CD14-positive monocyte (primary cell): ENCODE results near the gene TUBB. TPM values are rescaled to one million over a fixed set of nuclear protein-coding genes. Genes with fewer than 3 reads are reported as not detected.
A peak's percentile ranks its signal among the peaks of the same experiment; 100 is the strongest.

ENCODE experiments used
- DNase-seq, 3 donors: peaks; one replicate each; pipeline ENCODE4 v3.0.0-alpha.2; 2011 to 2022
- H2AFZ ChIP-seq: 2 replicates; pipeline ENCODE4 v1.6.0; 2012; ENCODE audit warnings: mild to moderate bottlenecking, low read depth, low read length, inconsistent platforms; ENCODE audit not compliant: insufficient read depth, poor library complexity, severe bottlenecking
- H3K27ac ChIP-seq, 2 donors: 1 replicate in 1 of 2; 2 replicates in 1 of 2; pipeline ENCODE4 v1.5.1; 2012 to 2013; ENCODE audit warnings: low read length in 2 of 2, control low read depth in 1 of 2, inconsistent platforms in 1 of 2, low read depth in 1 of 2, mild to moderate bottlenecking in 1 of 2
- H3K27me3 ChIP-seq, 2 donors: one replicate each; pipeline versions ENCODE4 v1.6.0 to v1.6.1; 2011 to 2013; ENCODE audit warnings: low read length in 2 of 2; ENCODE audit not compliant: control insufficient read depth in 2 of 2, insufficient read depth in 2 of 2
- H3K36me3 ChIP-seq, 2 donors: replicated peaks in 1 of 2; 1 replicate in 1 of 2; 2 replicates in 1 of 2; pipeline versions ENCODE4 v1.5.1 to v1.6.1; 2012 to 2013; ENCODE audit warnings: low read length in 2 of 2, control low read depth in 1 of 2, inconsistent platforms in 1 of 2, mild to moderate bottlenecking in 1 of 2; ENCODE audit not compliant: insufficient read depth in 2 of 2, control insufficient read depth in 1 of 2
- H3K4me1 ChIP-seq, 2 donors: 1 replicate in 1 of 2; 2 replicates in 1 of 2; pipeline versions ENCODE4 v1.5.1 to v1.6.1; 2012 to 2013; ENCODE audit warnings: low read length in 2 of 2, control low read depth in 1 of 2, inconsistent platforms in 1 of 2, mild to moderate bottlenecking in 1 of 2, moderate library complexity in 1 of 2; ENCODE audit not compliant: insufficient read depth in 2 of 2, control insufficient read depth in 1 of 2
- H3K4me2 ChIP-seq: replicated peaks from 2 replicates; pipeline ENCODE3; 2012; ENCODE audit warnings: low read length, moderate library complexity, mild to moderate bottlenecking; ENCODE audit not compliant: poor library complexity, severe bottlenecking; ENCODE audit errors: extremely low read depth
- H3K4me3 ChIP-seq, 3 experiments: fragments of 200-600 bp in 1 of 3; sonication (generic) in 1 of 3; replicated peaks in 1 of 3; 1 replicate in 2 of 3; 2 replicates in 1 of 3; pipeline ENCODE4 v1.5.1; 2011 to 2013; ENCODE audit warnings: low read length in 3 of 3, mild to moderate bottlenecking in 3 of 3, control low read depth in 2 of 3, low read depth in 2 of 3, inconsistent platforms in 1 of 3, moderate library complexity in 1 of 3
- H3K79me2 ChIP-seq: 2 replicates; pipeline ENCODE4 v1.6.0; 2012; ENCODE audit warnings: mild to moderate bottlenecking, control low read depth, inconsistent platforms, low read length, moderate library complexity; ENCODE audit not compliant: insufficient read depth
- H3K9ac ChIP-seq: 2 replicates; pipeline ENCODE4 v1.6.0; 2017; ENCODE audit warnings: low read length, mild to moderate bottlenecking; ENCODE audit not compliant: insufficient read depth, poor library complexity, severe bottlenecking
- H3K9me3 ChIP-seq, 2 donors: replicated peaks in 1 of 2; 1 replicate in 1 of 2; 2 replicates in 1 of 2; pipeline versions ENCODE4 v1.5.1 to v1.6.1; 2012 to 2013; ENCODE audit warnings: low read length in 2 of 2, control low read depth in 1 of 2; ENCODE audit not compliant: control insufficient read depth in 1 of 2, insufficient read depth in 1 of 2
- H4K20me1 ChIP-seq: 2 replicates; pipeline ENCODE4 v1.6.0; 2012; ENCODE audit warnings: mild to moderate bottlenecking, low read length, control low read depth, moderate library complexity; ENCODE audit not compliant: insufficient read depth
- H3K27ac Mint-ChIP-seq, 7 donors: one replicate each; pipeline ENCODE4 v1.8.0; 2020; ENCODE audit warnings: mild to moderate bottlenecking in 7 of 7, mixed read lengths in 7 of 7, moderate library complexity in 6 of 7, inconsistent platforms in 2 of 7
- H3K27me3 Mint-ChIP-seq, 3 donors: one replicate each; pipeline ENCODE4 v1.8.0; 2021 to 2022; ENCODE audit warnings: low read depth in 3 of 3, mild to moderate bottlenecking in 3 of 3, mixed read lengths in 3 of 3, moderate library complexity in 3 of 3, inconsistent platforms in 1 of 3
- H3K36me3 Mint-ChIP-seq, 2 donors: one replicate each; pipeline ENCODE4 v1.8.0; 2020; ENCODE audit warnings: mixed read lengths in 2 of 2, inconsistent platforms in 1 of 2, mild to moderate bottlenecking in 1 of 2
- H3K4me1 Mint-ChIP-seq: one replicate; pipeline ENCODE4 v1.8.0; 2020; ENCODE audit warnings: mild to moderate bottlenecking, mixed read lengths
- H3K4me3 Mint-ChIP-seq, 2 donors: one replicate each; pipeline ENCODE4 v1.8.0; 2020; ENCODE audit warnings: mild to moderate bottlenecking in 2 of 2, mixed read lengths in 2 of 2, moderate library complexity in 1 of 2
- H3K9me3 Mint-ChIP-seq, 7 donors: one replicate each; pipeline ENCODE4 v1.8.0; 2020 to 2022; ENCODE audit warnings: mixed read lengths in 7 of 7, mild to moderate bottlenecking in 6 of 7, moderate library complexity in 6 of 7, inconsistent platforms in 2 of 7
- CTCF ChIP-seq: fragments of 200-600 bp; IDR thresholded peaks from one replicate; pipeline ENCODE4 v1.8.0; 2022; ENCODE audit warnings: antibody characterized with exemption, mild to moderate bottlenecking
- WGBS: methylation state at CpG from one replicate; pipeline ENCODE4 v1.1.5; 2013; ENCODE audit warnings: missing lambda C conversion rate; ENCODE audit not compliant: insufficient coverage; 5-methylcytosine and 5-hydroxymethylcytosine counted together
- intact Hi-C, 2 donors: fragments of 100-400 bp; cut with micrococcal nuclease; formaldehyde crosslinking; loops; one replicate each; pipeline versions ENCODE4 v1.15.0 to v1.15.1; 2023
- polyA plus RNA-seq, 3 donors: library from polyadenylated mRNA; depleted of rRNA in 1 of 3; unstranded in 2 of 3; stranded (reverse) in 1 of 3; fragments of 300-500 nt in 2 of 3; fragments of >200 nt in 1 of 3; fragmentation: Illumina TruSeq in 2 of 3; gene quantifications; 1 replicate in 2 of 3; 2 replicates in 1 of 3; pipeline ENCODE4 v1.2.3, GENCODE V29; 2012 to 2021

The TUBB gene
- polyA plus RNA-seq, 3 donors = 48.4 to 130 (median 57.0) TPM

GRCh38 chr6:30730601-30731435 lies 10.7 kb downstream of the TUBB start:
- peaks cover 21 to 24% of the 10 kb centered on the region in 2 donors for H3K4me1 ChIP-seq
- H4K20me1 ChIP-seq = peaks cover 50% of the 10 kb centered on the region
- no peaks in the 10 kb centered on the region for H3K9me3 ChIP-seq
- H3K4me3 ChIP-seq = peak overlapping the region; percentile 8 to 68 (median 37)
- Mint-ChIP-seq H3K4me3 (peak overlapping the region; percentile 73 to 83), H3K36me3 (peaks cover 56 to 83% of the 10 kb centered on the region in 2 donors), H3K27ac (peak overlapping the region in 4 of 7 donors; percentile 37 to 83 (median 64)), H3K9me3 (peaks cover 0 to 2% (median 0%) of the 10 kb centered on the region in 7 donors), H3K27me3 (peaks cover 0 to 2% (median 0%) of the 10 kb centered on the region in 3 donors), H3K4me1 (peaks cover 20% of the 10 kb centered on the region)
- peak overlapping the region; percentile 74 for H2AFZ ChIP-seq
- H3K4me2 ChIP-seq = peak overlapping the region; percentile 78
- peaks cover 29 to 88% of the 10 kb centered on the region in 2 donors for H3K36me3 ChIP-seq
- H3K9ac ChIP-seq = no peak overlapping the region
- peak overlapping the region in 1 of 2 donors; percentile 42 for H3K27ac ChIP-seq
- peak; percentile 60 for TF ChIP-seq CTCF
- no peaks in the 10 kb centered on the region for H3K27me3 ChIP-seq
- intact Hi-C loops = loop anchor here in 1 of 2 donors (2.0 kb wide), 1 partner anchor 190 kb away; no protein-coding TSS in a partner anchor
- H3K79me2 ChIP-seq = peaks cover 10% of the 10 kb centered on the region
- peak in 2 of 3 donors; percentile 68 to 72 for DNase-seq
- WGBS = 41% methylated on average over 16 of the region's 30 CpGs

- peak overlapping the region in 2 of 7 donors; percentile 18 to 23 for H3K27ac Mint-ChIP-seq
- intact Hi-C loops = no loop called here
- H3K79me2 ChIP-seq = peaks cover 6% of the 10 kb centered on the region
- H3K4me3 Mint-ChIP-seq = no peak overlapping the region
- TF ChIP-seq CTCF = no peak
- whole genome bisulfite sequencing = 94% methylated on average over 11 of the region's 12 CpGs
- H3K9ac ChIP-seq = no peak overlapping the region
- H2AFZ ChIP-seq = no peak overlapping the region
- H3K4me2 ChIP-seq = no peak overlapping the region
- peaks cover 0 to 2% (median 0%) of the 10 kb centered on the region in 3 donors for H3K27me3 Mint-ChIP-seq
- peaks cover 36% of the 10 kb centered on the region for H3K4me1 Mint-ChIP-seq
- H3K36me3 ChIP-seq = peaks cover 23 to 76% of the 10 kb centered on the region in 2 donors
- peak in 1 of 3 donors; percentile 26 for DNase-seq
- H3K27me3 ChIP-seq = no peaks in the 10 kb centered on the region
- H3K4me3 ChIP-seq = no peak overlapping the region
- no peak overlapping the region for H3K27ac ChIP-seq
- H3K36me3 Mint-ChIP-seq = peaks cover 62 to 90% of the 10 kb centered on the region in 2 donors
- H3K4me1 ChIP-seq = peaks cover 36 to 38% of the 10 kb centered on the region in 2 donors
- H4K20me1 ChIP-seq = peaks cover 48% of the 10 kb centered on the region
- H3K9me3 ChIP-seq = no peaks in the 10 kb centered on the region
- H3K9me3 Mint-ChIP-seq = peaks cover 0 to 2% (median 0%) of the 10 kb centered on the region in 7 donors
Observed at GRCh38 chr6:30732237-30732943, 12.2 kb downstream of the TUBB start.
